Mesodermal cell (in vitro differentiated cells): ENCODE results near the gene NPAS3.

Experiments used
- H3K27ac ChIP-seq: 2 replicates; pipeline ENCODE4 v1.7.0; 2013; ENCODE audit warnings: mild to moderate bottlenecking, low read depth, low read length, moderate library complexity; ENCODE audit not compliant: severe bottlenecking
- H3K36me3 ChIP-seq: 2 replicates; pipeline ENCODE4 v1.7.1; 2013; ENCODE audit warnings: mild to moderate bottlenecking, low read length, moderate library complexity; ENCODE audit not compliant: control insufficient read depth, insufficient read depth
- H3K4me1 ChIP-seq: one replicate; pipeline ENCODE4 v1.7.1; 2013; ENCODE audit warnings: mild to moderate bottlenecking, low read length; ENCODE audit not compliant: insufficient read depth, control insufficient read depth, poor library complexity, severe bottlenecking
- H3K4me3 ChIP-seq: 2 replicates; pipeline ENCODE4 v1.7.0; 2013; ENCODE audit warnings: low read length, control low read depth, mild to moderate bottlenecking; ENCODE audit not compliant: insufficient read depth, poor library complexity, severe bottlenecking; ENCODE audit errors: extremely low read depth
- H3K9me3 ChIP-seq: 2 replicates; pipeline ENCODE4 v1.7.1; 2013; ENCODE audit warnings: mild to moderate bottlenecking, low read length, moderate library complexity; ENCODE audit not compliant: control insufficient read depth
- WGBS, 2 experiments: methylation state at CpG; one replicate each; pipeline ENCODE4 v1.1.5; 2013; ENCODE audit warnings: missing lambda C conversion rate in 2 of 2; ENCODE audit not compliant: insufficient coverage in 2 of 2; 5-methylcytosine and 5-hydroxymethylcytosine counted together

Gene NPAS3

GRCh38 chr14:33716921-33717320 lies 778.2 kb downstream of the NPAS3 start:
- WGBS, 2 experiments: 100% methylated on average over 1 of the region's 2 CpGs; no CpG with 5 or more reads in 1 of the 2 experiments
- Histone ChIP-seq H3K4me1 (no peaks in the 10 kb centered on the region), H3K4me3 (no peak overlapping the region), H3K27ac (no peak overlapping the region), H3K9me3 (no peaks in the 10 kb centered on the region), H3K36me3 (no peaks in the 10 kb centered on the region)

- Histone ChIP-seq H3K4me3 (no peak overlapping the region), H3K36me3 (no peaks in the 10 kb centered on the region), H3K4me1 (no peaks in the 10 kb centered on the region), H3K9me3 (no peaks in the 10 kb centered on the region), H3K27ac (no peak overlapping the region)
- WGBS, 2 experiments: 100% methylated on average over 2 to 4 of the region's 4 CpGs
Measured at GRCh38 chr14:33717866-33718265, 779.2 kb downstream of the NPAS3 start.

GRCh38 chr14:33720284-33720787 lies 781.7 kb downstream of the NPAS3 start:
- Histone ChIP-seq H3K36me3 (no peaks in the 10 kb centered on the region), H3K9me3 (no peaks in the 10 kb centered on the region), H3K4me3 (no peak overlapping the region), H3K4me1 (no peaks in the 10 kb centered on the region), H3K27ac (no peak overlapping the region)
- 98 to 100% methylated on average over 2 to 4 of the region's 4 CpGs for WGBS, 2 experiments

- Histone ChIP-seq H3K9me3 (no peaks in the 10 kb centered on the region), H3K36me3 (no peaks in the 10 kb centered on the region), H3K4me3 (no peak overlapping the region), H3K27ac (no peak overlapping the region), H3K4me1 (no peaks in the 10 kb centered on the region)
- 91 to 100% methylated on average over 4 of the region's 5 CpGs for WGBS, 2 experiments
Measured at GRCh38 chr14:33726685-33727084, 788.0 kb downstream of the NPAS3 start.

GRCh38 chr14:33727606-33728005 lies 788.9 kb downstream of the NPAS3 start:
- Histone ChIP-seq H3K36me3 (no peaks in the 10 kb centered on the region), H3K4me3 (no peak overlapping the region), H3K9me3 (no peaks in the 10 kb centered on the region), H3K27ac (no peak overlapping the region), H3K4me1 (no peaks in the 10 kb centered on the region)
- WGBS, 2 experiments: 78 to 89% methylated on average over 4 to 6 of the region's 6 CpGs

- Histone ChIP-seq H3K4me3 (no peak overlapping the region), H3K27ac (no peak overlapping the region), H3K36me3 (no peaks in the 10 kb centered on the region), H3K4me1 (no peaks in the 10 kb centered on the region), H3K9me3 (no peaks in the 10 kb centered on the region)
- 60 to 100% methylated on average over 1 of the region's 3 CpGs for WGBS, 2 experiments
Measured at GRCh38 chr14:33728010-33728498, 789.4 kb downstream of the NPAS3 start.

- no peaks in the 10 kb centered on the region for H3K4me1 ChIP-seq
- H3K36me3 ChIP-seq: no peaks in the 10 kb centered on the region
- no peak overlapping the region for H3K4me3 ChIP-seq
- H3K27ac ChIP-seq: no peak overlapping the region
- no peaks in the 10 kb centered on the region for H3K9me3 ChIP-seq
- WGBS, 2 experiments: no CpG with 5 or more reads among the region's 1 CpG
Measured at GRCh38 chr14:33730156-33730555, 791.5 kb downstream of the NPAS3 start.

- Histone ChIP-seq H3K36me3 (no peaks in the 10 kb centered on the region), H3K27ac (no peak overlapping the region), H3K4me1 (no peaks in the 10 kb centered on the region), H3K4me3 (no peak overlapping the region), H3K9me3 (no peaks in the 10 kb centered on the region)
- 93 to 100% methylated on average over 6 to 7 of the region's 7 CpGs for WGBS, 2 experiments
Measured at GRCh38 chr14:33732175-33732574, 793.5 kb downstream of the NPAS3 start.

GRCh38 chr14:33733310-33733709 lies 794.6 kb downstream of the NPAS3 start:
- peaks cover 2% of the 10 kb centered on the region for H3K4me1 ChIP-seq
- WGBS, 2 experiments: 86 to 94% methylated on average over 2 to 4 of the region's 6 CpGs
- H3K4me3 ChIP-seq: no peak overlapping the region
- no peak overlapping the region for H3K27ac ChIP-seq
- H3K9me3 ChIP-seq: no peaks in the 10 kb centered on the region
- H3K36me3 ChIP-seq: no peaks in the 10 kb centered on the region

GRCh38 chr14:33733721-33734120 lies 795.0 kb downstream of the NPAS3 start:
- no peak overlapping the region for H3K27ac ChIP-seq
- no peak overlapping the region for H3K4me3 ChIP-seq
- no peaks in the 10 kb centered on the region for H3K36me3 ChIP-seq
- H3K9me3 ChIP-seq: no peaks in the 10 kb centered on the region
- peaks cover 5% of the 10 kb centered on the region for H3K4me1 ChIP-seq

- Histone ChIP-seq H3K27ac (no peak overlapping the region), H3K36me3 (no peaks in the 10 kb centered on the region), H3K4me3 (no peak overlapping the region), H3K9me3 (no peaks in the 10 kb centered on the region), H3K4me1 (peaks cover 5% of the 10 kb centered on the region)
- 86 to 91% methylated on average over 1 of the region's 3 CpGs for WGBS, 2 experiments
Measured at GRCh38 chr14:33734387-33734786, 795.7 kb downstream of the NPAS3 start.
